ENCODE measurements around the gene CLN6.
A peak's percentile ranks its signal among the peaks of the same experiment; 100 is the strongest.

The CLN6 gene

GRCh38 chr15:68229386-68230156, at the start of gene CLN6:
TSS of gene CLN6 (minus strand) at chr15:68229728. CDS start at chr15:68229584, 144 bp downstream.
- DNase-seq = peak; percentile 87

- DNase-seq = no peak
Measured at GRCh38 chr15:68278595-68279405, 49.3 kb upstream of the CLN6 start.

- no peak for DNase-seq
Measured at GRCh38 chr15:68278345-68278594, 48.7 kb upstream of the CLN6 start.

- DNase-seq = peak; percentile 95
Measured at GRCh38 chr15:68277603-68278344, 48.2 kb upstream of the CLN6 start, which contains the start of gene FEM1B. TSS of gene FEM1B (plus strand) at chr15:68277745. CDS start at chr15:68278418, 673 bp downstream.

- DNase-seq = no peak
Measured at GRCh38 chr15:68277131-68277602, 47.6 kb upstream of the CLN6 start.

- DNase-seq = no peak
Measured at GRCh38 chr15:68276668-68277067, 47.1 kb upstream of the CLN6 start.

- DNase-seq = no peak
Measured at GRCh38 chr15:68275165-68275746, 45.7 kb upstream of the CLN6 start.

- DNase-seq = no peak
Measured at GRCh38 chr15:68274201-68274848, 44.8 kb upstream of the CLN6 start.

GRCh38 chr15:68272721-68273271, 43.3 kb upstream of the CLN6 start:
- no peak for DNase-seq

- no peak for DNase-seq
Measured at GRCh38 chr15:68271854-68272471, 42.4 kb upstream of the CLN6 start.

GRCh38 chr15:68268405-68268804, 38.9 kb upstream of the CLN6 start:
- DNase-seq = no peak

GRCh38 chr15:68265674-68266073, 36.1 kb upstream of the CLN6 start:
- no peak for DNase-seq

GRCh38 chr15:68265081-68265480, 35.6 kb upstream of the CLN6 start:
- no peak for DNase-seq

GRCh38 chr15:68264282-68264681, 34.8 kb upstream of the CLN6 start:
- no peak for DNase-seq

- no peak for DNase-seq
Measured at GRCh38 chr15:68262514-68263356, 33.2 kb upstream of the CLN6 start.

GRCh38 chr15:68261980-68262379, 32.5 kb upstream of the CLN6 start:
- DNase-seq = no peak

- no peak for DNase-seq
Measured at GRCh38 chr15:68261241-68261640, 31.7 kb upstream of the CLN6 start.

GRCh38 chr15:68259883-68260282, 30.4 kb upstream of the CLN6 start:
- DNase-seq = no peak

GRCh38 chr15:68258692-68259091, 29.2 kb upstream of the CLN6 start:
- DNase-seq = no peak

GRCh38 chr15:68256675-68257450, 27.3 kb upstream of the CLN6 start:
- DNase-seq = peak; percentile 83
